Measurements from ENCODE around the gene PAQR8. TPM values are rescaled to one million over a fixed set of nuclear protein-coding genes. Genes with fewer than 3 reads are reported as not detected.

PAQR8 gene
- total RNA-seq, 1 experiment from 2014 or later, result 3.0 TPM

- Histone ChIP-seq H3K79me1 (ENCODE audit: insufficient read depth, low read depth, low read length, poor library complexity, severe bottlenecking) (no peaks in the 10 kb centered on the region), H3K27ac (ENCODE audit: insufficient read length, low read depth, low read length) (no peak overlapping the region), H3K23me2 (ENCODE audit: insufficient read length, low read depth, low read length, poor library complexity, severe bottlenecking) (no peaks in the 10 kb centered on the region), H3K18ac (ENCODE audit: insufficient read length, low read depth, low read length) (no peak overlapping the region), H3K4me1 (ENCODE audit: insufficient read depth, low read length) (no peaks in the 10 kb centered on the region), H4K5ac (ENCODE audit: insufficient read length, low read depth, low read length) (no peak overlapping the region), H3K9me3 (ENCODE audit: control insufficient read depth, low read depth, low read length) (no peaks in the 10 kb centered on the region), H4K91ac (ENCODE audit: insufficient read length, low read depth, low read length) (no peak overlapping the region), H2BK12ac (ENCODE audit: insufficient read length, low read depth, low read length) (no peak overlapping the region), H4K8ac (replicated peaks; ENCODE audit: insufficient read length, low read depth, low read length) (no peak overlapping the region), H2AK5ac (ENCODE audit: insufficient read length, low read length) (no peak overlapping the region), H2BK20ac (ENCODE audit: low read depth, low read length, poor library complexity, severe bottlenecking) (no peak overlapping the region), H3K79me2 (ENCODE audit: insufficient read depth, low read length) (no peaks in the 10 kb centered on the region), H2BK5ac (ENCODE audit: insufficient read length, low read length) (no peak overlapping the region), H3K14ac (ENCODE audit: insufficient read depth, low read length) (no peak overlapping the region), H2BK15ac (ENCODE audit: low read depth, low read length) (no peak overlapping the region), H3K4me2 (ENCODE audit: insufficient read depth, insufficient read length, low read length) (no peak overlapping the region), H2BK120ac (ENCODE audit: low read depth, low read length, poor library complexity, severe bottlenecking) (no peak overlapping the region), H3K56ac (ENCODE audit: insufficient read length, low read depth, low read length) (no peak overlapping the region), H2AFZ (ENCODE audit: low read length) (no peak overlapping the region), H3K4ac (ENCODE audit: low read depth, low read length) (no peak overlapping the region), H3K27me3 (ENCODE audit: insufficient read depth, low read length) (no peaks in the 10 kb centered on the region), H3K23ac (ENCODE audit: insufficient read length, low read depth, low read length) (no peak overlapping the region), H4K20me1 (ENCODE audit: control insufficient read depth, insufficient read depth, insufficient read length) (no peaks in the 10 kb centered on the region), H3T11ph (ENCODE audit: low read length) (no peak overlapping the region), H3K9ac (ENCODE audit: extremely low read depth, insufficient read length, low read length) (no peak overlapping the region)
- Mint-ChIP-seq H3K4me3 (no peak overlapping the region), H3K27me3 (ENCODE audit: low read depth) (no peaks in the 10 kb centered on the region), H3K36me3 (ENCODE audit: insufficient read depth in 1 of 3, low read depth in 3 of 3) (peaks cover 3 to 12% (median 6%) of the 10 kb centered on the region in 3 experiments; a peak in 4 of 7 replicates), H3K27ac (no peak overlapping the region), H3K9me3 (no peaks in the 10 kb centered on the region), H3K4me1 (peaks cover 4 to 6% of the 10 kb centered on the region in 2 experiments)
- WGBS (ENCODE audit: extremely low coverage, insufficient read length, low lambda C conversion rate), result no CpG with 5 or more reads among the region's 1 CpG
- DNase-seq, result no peak
- no peak for TF ChIP-seq CTCF (conservative IDR thresholded peaks at IDR 0.05)
Measured at GRCh38 chr6:52405243-52405642, 43.3 kb downstream of the PAQR8 start.

Measured in H9 (cell line).